GM21390 (cell line): ENCODE results near the gene RIC1.
"Not testable (repeated sequence)": the region's sequence is repeated elsewhere in the genome, so short reads cannot be mapped to it uniquely, and the experiment has no call there.

Experiments
- ATAC-seq: cut with Tn5 transposase; IDR thresholded peaks from one replicate; pipeline ENCODE4 v1.9.1; 2021; ENCODE audit not compliant: unreplicated experiment

RIC1 gene

DNA sequence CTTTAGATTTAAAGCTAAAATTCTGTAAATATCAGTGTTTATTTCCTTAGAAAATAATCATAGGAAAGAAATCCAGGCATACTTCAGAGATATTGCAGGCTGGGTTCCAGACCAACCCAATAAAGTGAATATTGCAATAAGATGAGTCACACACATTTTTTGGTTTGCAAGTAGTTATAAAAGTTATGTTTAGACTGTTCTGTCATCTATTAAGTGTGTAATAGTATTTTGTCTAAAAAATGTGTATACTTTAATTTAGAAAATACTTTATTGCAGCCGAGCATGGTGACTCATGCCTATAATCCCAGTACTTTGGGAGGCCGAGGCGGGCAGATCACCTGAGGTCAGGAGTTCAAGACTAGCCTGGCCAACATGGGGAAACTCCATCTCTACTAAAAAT is 6.9 kb upstream of the RIC1 start:
- ATAC-seq = no peak

DNA sequence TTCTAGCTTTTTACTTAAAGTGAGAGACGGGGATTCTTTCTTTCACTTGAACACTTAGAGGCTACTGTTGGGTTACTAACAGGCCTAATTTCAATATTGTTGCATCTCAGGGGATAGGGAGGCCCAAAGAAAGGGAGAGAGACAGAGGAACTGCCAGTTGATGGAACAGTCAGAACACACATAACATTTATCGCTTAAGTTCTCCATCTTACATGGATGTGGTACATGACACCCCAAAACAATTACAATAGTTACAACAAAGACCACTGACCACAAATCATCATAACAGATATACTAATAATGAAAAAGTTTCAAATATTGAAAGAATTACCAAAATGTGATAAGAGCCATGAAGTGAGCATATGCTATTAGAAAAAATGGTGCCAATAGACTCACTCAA is 4.3 kb upstream of the RIC1 start:
- no peak for ATAC-seq

DNA sequence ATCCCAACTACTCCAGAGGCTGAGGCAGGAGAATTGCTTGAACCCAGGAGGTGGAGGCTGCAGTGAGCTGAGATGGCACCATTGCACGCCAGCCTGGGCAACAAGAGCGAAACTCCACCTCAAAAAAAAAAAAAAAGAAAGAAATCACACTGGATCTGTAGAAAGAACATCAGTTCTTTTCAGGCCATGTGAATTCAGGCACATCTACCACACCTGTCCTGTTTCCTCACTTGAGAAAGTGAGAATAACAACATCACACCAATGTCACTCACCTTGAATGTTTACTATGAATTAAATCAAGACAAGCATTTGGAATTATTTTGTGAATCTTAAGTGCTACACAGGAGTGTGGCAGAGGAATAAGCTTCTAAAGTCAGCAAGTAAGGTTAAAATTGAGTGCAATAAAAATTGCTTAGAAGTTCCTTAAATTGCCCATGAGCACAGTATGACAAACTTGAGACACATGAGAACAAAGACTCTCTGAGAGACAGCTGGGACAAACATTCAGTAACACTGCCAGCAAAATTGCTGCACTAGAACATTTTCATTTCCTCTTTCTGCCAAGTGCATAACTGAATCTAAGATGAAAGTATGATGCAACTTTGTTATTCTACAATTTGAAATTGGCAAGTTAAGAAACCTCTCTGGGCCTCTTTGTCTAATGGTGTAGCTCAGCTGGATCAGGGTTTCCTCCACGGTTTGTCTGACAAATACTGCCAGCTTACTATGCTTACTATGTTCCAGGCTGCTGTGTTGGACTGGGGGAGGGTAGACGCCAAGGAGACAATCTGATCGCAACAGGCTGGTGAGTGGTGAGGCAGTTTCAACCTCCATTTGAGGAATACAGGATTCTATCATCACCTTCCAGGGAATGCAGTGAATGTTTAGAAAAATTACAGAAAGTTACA is 1.9 kb upstream of the RIC1 start:
- ATAC-seq = peak; percentile 48

DNA sequence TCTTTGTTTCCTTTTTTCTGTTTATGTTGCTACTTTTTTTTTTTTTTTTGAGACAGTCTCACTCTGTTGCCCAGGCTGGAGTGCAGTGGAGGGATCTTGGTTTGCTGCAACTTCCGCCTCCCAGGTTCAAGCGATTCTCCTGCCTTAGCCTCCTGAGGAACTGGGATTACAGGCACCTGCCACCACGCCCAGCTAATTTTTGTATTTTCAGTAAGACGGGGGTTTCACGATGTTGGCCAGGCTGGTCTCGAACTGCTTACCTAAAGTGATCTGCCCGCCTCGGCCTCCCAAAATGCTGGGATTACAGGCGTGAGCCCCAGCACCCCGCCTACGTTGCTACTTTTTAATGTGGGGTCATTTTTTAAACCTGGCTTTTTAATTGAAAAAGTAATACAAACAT is 1.2 kb upstream of the RIC1 start:
- not testable (repeated sequence) for ATAC-seq

DNA sequence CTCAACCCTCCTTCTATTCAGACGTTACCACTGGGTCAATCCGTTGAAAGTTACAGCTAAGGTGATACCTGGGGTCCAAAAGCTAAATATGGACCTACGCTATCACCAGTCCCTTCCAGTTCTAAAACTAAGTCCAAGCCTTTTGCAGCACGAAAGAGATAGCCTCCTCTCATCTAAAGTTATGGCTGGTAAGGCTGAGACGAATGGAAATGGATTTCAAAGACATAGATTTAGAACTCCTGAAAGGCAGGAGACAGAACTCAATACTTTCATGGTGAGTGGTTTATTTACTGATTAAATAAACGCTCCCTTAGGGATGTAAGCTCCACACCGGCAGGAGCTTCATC is 751 bp upstream of the RIC1 start:
- no peak for ATAC-seq

DNA sequence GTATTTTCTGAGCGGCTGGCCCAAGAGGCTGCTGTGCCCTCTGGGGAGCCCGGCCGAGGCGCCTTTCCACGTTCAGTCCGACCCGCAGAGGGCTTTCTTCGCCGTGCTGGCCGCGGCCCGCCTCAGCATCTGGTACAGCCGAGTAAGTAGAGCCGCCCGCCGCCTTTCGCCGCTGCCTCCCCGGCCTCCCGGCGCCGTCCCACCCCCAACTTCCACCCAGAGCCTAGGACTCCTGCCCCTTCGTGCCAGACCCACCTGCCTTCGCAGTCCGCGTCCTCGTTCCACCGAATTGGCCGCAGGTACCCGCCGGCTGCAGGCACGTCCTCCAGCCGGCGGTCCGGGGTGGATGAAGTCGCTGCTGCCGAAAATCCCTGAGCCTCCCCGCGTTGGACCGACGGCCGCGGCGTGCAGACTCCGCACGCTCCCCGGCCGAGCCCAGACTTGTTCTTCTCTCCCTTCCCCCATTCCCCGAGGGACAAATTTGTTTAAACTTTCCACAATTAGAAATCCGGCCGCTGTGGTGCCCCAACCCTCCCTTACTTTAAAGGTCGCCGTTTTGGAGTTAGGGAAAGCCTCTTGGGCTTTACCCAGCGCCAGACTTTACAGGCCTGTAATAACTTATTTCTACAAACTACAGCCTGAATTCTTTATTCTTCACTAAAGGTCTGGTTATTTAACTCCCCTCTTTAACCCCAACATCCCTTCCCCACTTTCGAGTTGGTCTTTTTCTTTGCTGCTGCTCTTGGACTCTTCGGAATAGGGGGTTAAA is 589 bp downstream of the RIC1 start:
- ATAC-seq = peak; percentile 4

DNA sequence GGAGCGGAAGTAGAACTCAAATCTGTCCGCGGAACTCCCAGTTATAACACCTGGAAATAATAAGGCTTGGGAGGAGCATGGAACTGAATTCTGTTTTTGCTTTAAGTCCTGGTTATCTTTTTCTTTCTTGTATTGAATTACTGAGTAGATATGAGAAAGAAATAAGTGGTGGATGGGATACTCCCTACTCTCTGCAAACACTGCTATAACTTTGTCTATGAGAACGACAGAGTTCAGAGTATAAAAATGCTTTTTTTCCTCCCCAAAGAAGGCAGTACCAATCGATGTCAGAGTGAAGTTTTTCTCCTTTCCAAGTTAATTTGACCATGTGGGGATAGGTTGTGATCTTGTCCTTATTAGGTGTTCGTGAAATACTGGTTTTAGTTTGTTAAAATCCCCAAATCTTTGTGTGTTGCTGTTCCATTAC is 1.2 kb downstream of the RIC1 start:
- no peak for ATAC-seq

DNA sequence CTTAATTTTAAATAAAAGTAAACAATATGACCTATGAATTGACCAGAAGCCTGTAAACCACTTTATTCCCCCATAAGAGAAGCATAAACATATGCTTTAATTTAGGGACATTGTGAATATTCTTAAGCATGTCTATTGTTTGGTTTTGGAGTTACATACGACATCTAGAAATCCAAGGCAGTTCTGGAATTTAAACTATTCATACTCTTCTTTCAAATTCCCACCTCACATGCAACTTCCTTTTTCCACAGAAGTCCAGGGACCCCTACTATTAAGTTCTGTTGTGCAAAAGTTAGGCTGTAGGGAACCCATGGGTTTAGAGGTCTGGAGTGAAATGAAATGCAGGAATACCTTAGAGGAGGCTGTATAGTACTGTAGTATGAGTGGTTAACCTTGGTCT is 2.1 kb downstream of the RIC1 start:
- ATAC-seq = no peak

DNA sequence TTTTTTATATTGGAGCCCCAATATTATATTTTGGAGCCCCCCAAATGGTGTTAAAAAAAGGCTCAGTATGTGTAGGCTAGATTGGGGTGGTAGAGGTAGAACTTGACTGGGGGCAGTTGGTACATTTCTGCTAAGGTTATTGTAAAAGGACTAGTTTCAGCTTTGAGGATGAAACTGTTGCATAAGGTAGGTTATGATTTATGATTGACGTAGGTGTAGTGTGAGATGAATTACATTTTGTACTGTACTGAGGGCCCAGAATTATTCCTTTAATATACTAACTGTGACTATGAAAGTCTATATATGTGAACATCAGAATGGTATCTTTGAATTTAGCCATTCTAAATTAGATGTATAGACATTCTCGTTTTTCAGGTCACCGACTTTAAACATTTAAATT is 3.6 kb downstream of the RIC1 start:
- ATAC-seq = no peak

DNA sequence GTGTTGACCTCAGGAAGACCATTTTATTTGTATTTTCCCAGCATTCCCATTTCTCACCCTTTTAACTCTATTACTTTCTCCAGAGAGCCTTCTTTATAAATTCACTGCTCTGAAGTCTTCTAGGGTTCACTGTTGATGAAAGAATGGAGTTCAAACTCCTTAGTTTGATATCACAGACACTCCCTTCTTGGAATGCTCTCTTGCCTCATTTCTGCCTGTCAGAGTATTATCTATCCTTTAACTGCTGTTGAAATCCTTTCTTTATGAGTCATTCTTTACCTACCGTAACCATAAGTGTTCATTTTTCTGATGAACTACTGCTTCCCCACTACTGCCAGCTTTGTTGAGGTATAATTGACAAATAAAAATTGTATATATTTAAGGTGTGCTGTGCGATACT is 4.3 kb downstream of the RIC1 start:
- ATAC-seq = no peak

DNA sequence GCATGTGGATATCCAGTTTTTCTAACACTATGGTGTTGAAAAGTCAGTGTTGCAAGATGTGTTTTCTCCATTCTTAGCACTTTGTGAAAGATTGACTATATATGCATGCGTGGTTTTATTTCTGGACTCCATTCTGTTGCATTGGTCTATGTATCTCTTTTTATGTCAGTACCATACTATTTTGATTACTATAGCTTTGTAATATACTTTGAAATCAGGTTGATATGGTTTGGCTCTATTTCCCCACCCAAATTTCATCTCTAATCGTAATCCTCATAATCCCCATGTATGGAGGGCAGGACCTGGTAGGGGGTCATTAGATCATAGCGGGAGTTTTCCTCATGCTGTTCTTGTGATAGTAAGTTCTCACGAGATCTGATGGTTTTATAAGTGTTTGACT is 6.5 kb downstream of the RIC1 start:
- ATAC-seq = no peak

DNA sequence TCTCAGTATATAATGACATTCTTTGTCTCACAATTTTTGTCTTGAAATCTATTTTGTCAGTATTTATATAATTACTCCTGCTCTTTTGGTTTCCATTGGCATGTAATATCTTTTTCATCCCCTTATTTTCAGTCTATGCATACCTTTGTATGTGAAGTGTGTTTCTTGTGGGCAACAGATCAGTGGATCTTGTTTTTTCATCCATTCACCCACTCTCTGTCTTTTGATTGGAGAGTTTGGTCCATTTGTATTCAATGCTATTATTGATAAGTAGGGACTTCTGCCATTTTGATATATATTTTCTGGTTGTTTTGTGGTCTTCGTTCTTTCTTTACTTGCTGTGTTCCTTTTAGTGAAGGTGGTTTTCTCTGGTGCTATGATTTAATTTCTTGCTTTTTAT is 10.9 kb downstream of the RIC1 start:
- no peak for ATAC-seq

DNA sequence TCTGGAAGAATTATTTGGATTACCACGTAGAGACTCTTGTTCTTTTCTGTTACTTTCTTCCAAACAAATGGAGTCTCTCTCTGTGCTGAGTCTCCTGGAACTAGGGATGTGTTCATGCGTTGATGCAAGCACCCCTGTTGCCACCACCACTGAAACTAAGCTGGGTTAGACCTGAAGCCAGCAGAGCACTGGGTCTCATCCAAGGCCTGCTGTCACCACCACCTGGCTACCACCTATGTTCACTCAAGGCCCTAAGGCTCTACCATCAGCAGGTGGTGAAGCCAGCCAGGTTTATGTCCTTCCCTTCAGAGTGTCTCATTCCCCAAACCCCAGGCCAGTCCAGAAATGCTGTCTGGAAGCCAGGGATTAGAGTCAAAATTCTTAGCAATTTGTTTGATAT is 13.3 kb downstream of the RIC1 start:
- no peak for ATAC-seq

DNA sequence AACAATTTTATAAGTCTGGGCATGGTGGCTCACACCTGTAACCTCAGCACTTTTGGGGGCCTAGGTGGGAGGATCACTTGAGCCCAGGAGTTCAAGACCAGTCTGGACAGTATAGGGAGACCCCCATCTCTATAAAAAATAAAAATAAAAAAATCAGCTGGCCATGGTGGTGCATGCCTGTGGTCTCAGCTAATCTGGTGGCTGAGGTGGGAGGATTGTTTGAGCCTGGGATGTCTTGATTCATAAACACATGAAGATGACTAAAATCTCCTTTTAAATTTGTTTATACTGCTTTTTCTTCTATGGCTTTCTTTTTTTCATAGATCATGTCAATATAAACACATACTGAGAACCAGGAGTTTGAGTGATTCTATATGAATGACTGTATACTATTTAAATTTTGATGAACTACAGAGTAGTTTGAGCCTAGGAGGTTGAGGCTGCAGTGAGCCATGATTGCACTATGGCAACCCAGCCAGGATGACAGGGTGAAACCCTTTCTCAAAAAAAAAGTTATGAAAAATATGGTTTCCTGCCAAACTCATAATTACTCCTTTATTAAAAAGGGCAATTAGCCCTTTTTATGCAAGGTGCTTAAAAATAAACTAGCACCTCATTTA is 14.2 kb downstream of the RIC1 start:
- ATAC-seq = no peak

DNA sequence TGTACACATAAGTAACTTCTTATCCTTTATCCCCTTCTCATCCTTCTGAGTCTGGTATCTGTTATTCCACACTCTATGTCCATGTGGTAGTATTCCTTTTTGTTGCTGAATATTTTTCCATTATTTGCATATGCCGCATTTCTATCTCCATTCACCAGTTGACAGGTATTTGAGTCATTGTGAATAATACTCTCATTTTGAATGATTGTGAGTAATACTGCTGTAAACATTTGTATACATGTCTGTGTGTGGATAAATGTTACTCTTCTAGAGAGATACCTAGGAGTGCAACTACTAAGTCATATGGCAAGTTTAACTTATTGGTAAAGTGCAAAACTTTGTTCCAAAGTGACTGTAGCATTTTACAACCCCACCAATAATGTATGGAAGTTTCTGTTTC is 15.6 kb downstream of the RIC1 start:
- no peak for ATAC-seq

DNA sequence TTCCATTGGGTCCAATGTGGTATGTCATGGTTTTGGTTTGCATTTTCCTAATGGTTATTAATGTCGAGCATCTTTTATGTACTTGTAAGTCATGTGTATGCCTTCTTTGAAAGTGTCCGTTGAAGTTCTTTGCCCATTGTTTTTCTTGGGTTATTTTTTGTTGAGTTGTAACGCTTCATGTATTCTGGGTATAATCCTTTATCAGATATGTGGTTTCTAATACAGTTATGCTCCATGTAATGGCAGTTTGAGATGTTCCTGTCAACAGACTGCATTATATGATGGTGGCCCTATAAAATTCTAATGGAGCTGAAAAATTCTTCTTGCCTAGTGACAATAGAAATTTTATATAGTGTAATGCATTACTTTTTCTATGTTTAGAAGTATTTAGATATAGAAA is 17.2 kb downstream of the RIC1 start:
- no peak for ATAC-seq

DNA sequence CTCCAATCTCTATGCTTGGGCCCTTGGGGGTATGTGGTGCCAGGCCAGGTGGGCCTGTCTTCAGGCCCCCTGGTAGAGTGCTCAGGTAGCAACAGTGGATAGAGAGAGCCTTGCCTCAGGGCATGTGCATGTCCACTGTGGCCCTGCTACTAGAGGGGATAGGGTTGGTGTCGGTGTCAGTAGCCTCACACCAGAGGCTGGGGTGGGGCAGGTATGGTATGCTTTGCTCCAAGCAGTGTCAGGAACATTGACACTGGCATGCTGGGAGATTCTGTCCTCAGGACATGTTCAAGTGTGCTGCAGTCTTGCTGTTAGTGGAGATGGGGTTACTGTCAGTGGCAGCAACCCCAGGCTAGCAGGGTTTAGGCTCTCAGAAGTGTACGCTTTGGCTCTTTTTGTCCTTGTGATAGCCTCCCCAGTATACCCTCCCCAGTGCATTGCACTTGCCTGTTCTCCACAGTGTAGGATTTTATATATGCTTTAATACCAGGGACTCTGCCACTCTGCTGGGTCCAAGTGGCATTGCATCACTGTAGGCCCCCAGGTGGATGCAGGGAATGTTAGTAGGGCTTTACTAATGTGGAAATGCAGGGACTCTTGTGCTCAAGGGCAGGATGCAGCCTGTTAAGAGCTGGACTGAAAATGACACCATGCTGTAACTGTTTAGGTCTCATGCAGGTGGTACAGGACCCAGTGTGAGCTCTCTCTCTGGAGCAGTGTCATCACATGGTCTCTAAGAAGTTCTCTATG is 21.6 kb downstream of the RIC1 start:
- no peak for ATAC-seq

DNA sequence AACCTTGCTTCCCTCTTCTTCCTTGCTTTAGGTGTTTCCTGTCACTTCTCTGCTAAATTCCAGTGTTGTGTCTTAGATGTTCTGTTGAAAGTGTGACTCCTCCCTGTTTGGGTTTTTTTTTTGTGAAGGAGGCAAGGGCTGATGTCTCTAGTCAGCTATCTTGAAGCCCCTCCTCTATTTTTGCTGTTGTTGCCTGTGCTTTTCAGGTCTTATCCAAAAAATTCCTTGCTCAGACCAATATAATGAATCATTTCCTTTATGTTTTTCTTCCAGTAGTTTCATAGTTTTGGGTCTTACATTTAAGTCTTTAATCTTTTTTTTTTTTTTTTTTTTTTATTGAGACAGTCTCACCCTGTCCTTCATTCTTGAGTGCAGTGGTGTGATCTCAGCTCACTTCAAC is 22.3 kb downstream of the RIC1 start:
- ATAC-seq = no peak

DNA sequence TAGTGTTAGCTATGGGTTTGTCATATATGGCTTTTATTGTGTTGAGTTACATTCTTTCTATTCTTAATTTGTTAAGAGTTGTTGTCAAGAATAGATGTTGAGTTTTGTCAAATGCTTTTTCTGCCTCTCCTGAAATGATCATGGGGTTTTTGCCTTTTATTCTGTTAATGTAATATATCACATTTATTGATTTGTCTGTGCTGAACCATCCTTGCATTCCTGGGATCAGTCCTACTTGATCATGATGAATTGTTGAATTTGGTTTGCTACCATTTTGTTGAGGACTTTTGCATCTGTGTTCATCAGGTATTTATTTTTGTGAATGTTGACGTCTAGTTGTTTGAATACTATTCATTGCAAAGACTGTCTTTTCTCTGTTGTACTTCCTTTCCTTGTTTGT is 23.9 kb downstream of the RIC1 start:
- no peak for ATAC-seq

DNA sequence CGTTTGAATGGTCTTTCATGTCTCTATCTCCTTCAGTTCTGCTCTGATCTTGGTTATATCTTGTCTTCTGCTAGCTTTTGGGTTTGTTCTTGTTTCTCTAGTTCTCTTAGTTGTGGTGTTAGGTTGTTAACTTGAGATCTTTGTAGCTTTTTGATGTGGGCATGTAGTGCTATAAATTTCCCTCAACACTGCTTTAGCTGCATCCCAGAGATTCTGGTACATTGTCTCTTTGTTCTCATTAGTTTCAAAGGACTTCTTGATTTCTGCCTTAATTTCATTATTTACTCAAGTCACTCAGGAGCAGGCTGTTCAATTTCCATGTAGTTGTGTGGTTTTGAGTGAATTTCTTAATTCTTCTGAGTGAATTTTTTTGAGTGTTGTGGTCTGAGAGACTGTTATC is 33.9 kb downstream of the RIC1 start:
- not testable (repeated sequence) for ATAC-seq

DNA sequence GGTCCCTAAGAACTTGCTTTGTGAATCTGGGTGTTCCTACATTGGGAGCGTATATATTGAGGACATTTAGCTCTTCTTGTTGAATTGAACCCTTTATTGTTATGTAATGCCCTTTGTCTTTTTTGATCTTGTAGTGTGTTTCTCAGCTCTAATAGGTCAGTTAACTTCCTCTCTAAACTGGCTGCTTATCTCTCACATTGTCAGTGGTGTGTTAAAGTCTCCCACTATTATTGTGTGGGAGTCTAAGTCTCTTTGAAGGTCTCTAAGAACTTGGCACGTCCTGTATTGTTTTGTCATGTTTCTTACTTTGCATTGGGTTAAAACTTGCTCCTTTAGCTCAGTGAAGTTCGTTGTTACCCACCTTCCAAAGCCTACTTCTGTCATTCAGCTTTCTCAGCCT is 36.2 kb downstream of the RIC1 start:
- no peak for ATAC-seq
